Stimulated activated effector memory CD8-positive, alpha-beta T cell treated with anti-CD3 and anti-CD28 coated beads, Interleukin-12 subunit alpha, Interleukin-12 subunit beta, amount 100 ng/mL, for 72 hours (primary cell): ENCODE data around the gene EGFR.

Experiments used
- ATAC-seq: fragments of 150-1000 bp; cut with Tn5 transposase; 2 replicates; pipeline ENCODE4 v1.10.0; 2021
- DNase-seq, 2 donors: peaks; one replicate each; pipeline ENCODE4 v3.0.0; 2021 to 2022; ENCODE audit warnings: low spot score in 2 of 2
- H3K27ac Mint-ChIP-seq: one replicate; pipeline ENCODE4 v1.8.0; 2022; ENCODE audit warnings: mild to moderate bottlenecking, mixed read lengths
- H3K36me3 Mint-ChIP-seq: one replicate; pipeline ENCODE4 v1.8.0; 2022; ENCODE audit warnings: mild to moderate bottlenecking, mixed read lengths
- H3K4me1 Mint-ChIP-seq: one replicate; pipeline ENCODE4 v1.8.0; 2022; ENCODE audit warnings: mixed read lengths
- H3K4me3 Mint-ChIP-seq: one replicate; pipeline ENCODE4 v1.8.0; 2022; ENCODE audit warnings: mild to moderate bottlenecking, mixed read lengths
- H3K9me3 Mint-ChIP-seq: one replicate; pipeline ENCODE4 v1.8.0; 2022; ENCODE audit warnings: mixed read lengths

The EGFR gene

DNA sequence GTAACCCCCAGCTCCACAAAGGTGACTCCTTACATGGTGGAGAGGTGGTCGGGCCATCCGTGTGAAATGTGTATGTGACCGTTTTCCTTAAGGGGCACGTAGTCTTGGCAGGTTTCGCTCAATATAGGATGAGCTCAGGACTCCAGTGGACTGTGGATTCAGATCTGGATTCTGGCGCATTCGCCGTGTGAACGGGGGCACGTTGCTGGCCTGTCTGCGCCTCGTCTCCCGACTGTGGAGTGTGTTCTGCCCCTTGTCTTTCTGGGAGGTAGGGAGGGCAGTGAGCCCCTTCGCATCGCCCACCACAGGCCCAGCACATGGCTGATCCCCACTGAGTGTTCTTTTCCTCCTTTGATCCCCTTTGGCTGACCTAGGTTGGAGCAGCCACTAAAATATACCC is 165.1 kb downstream of the EGFR start:
- no peak for ATAC-seq
- Mint-ChIP-seq H3K9me3 (no peaks in the 10 kb centered on the region), H3K4me3 (no peak overlapping the region), H3K36me3 (no peaks in the 10 kb centered on the region), H3K4me1 (peaks cover 23% of the 10 kb centered on the region), H3K27ac (no peak overlapping the region)
- DNase-seq, result no peak

DNA sequence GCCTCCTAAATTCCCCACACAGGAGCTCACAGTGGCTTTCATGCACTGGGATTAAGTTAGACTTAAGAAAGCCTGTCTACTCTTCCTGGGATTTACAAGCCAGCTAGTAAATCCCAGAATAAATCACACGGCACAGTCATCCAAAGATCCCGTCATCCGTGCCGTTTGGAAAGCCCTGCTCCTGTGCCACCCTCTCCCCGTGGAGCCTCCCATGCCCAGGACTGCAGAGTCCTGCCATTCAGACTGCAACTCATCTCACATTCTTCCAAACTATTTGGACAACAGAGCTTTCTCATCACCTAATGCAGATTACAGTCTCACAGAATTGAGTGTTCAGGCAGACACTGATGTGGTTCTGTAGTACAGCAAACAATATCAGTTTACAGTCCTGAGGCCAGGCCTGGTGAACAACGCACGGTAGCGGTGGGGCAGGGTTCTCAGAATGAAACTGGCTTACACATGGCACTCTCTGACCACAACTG is 166.5 kb downstream of the EGFR start:
- Mint-ChIP-seq H3K9me3 (no peaks in the 10 kb centered on the region), H3K27ac (peak overlapping the region; percentile 37), H3K36me3 (no peaks in the 10 kb centered on the region), H3K4me1 (peaks cover 23% of the 10 kb centered on the region), H3K4me3 (peak overlapping the region; percentile 50)
- DNase-seq, result no peak
- ATAC-seq, result peak; percentile 86

DNA sequence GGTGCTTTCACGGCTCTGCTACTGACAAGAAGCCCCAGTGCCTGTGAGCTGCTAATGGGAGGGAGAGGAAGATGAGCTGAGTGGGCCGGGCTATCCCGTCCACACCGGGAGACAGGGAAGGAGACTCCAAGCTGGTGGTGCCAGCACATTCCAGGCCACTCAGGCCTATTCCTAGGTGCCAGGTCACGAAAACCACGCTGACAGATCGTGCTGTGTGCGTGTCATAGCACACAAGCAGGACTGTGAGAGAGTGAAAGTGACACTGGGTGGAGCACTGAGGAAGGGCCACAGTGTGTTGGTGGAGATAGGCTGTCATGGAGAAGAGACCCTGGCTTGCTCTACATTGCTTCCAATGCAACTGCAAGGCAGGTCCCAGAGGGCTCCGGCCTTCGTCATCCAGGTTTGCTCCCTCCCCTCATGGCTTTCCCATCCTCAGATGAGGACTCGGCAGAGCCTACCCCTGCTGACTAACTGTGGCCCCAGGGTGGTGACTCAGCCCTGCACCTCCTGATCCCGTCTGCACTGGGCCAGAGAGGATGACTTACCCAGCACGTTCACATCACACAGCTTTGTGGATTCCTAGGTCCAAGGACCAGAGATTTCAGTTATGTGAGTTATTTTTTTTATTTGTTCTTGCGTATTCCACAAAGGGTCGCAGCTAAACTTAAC is 167.3 kb downstream of the EGFR start:
- Mint-ChIP-seq H3K36me3 (no peaks in the 10 kb centered on the region), H3K4me1 (peaks cover 23% of the 10 kb centered on the region), H3K9me3 (no peaks in the 10 kb centered on the region), H3K27ac (no peak overlapping the region), H3K4me3 (peak overlapping the region; percentile 50)
- DNase-seq (no peak), ATAC-seq (peak; percentile 78)

DNA sequence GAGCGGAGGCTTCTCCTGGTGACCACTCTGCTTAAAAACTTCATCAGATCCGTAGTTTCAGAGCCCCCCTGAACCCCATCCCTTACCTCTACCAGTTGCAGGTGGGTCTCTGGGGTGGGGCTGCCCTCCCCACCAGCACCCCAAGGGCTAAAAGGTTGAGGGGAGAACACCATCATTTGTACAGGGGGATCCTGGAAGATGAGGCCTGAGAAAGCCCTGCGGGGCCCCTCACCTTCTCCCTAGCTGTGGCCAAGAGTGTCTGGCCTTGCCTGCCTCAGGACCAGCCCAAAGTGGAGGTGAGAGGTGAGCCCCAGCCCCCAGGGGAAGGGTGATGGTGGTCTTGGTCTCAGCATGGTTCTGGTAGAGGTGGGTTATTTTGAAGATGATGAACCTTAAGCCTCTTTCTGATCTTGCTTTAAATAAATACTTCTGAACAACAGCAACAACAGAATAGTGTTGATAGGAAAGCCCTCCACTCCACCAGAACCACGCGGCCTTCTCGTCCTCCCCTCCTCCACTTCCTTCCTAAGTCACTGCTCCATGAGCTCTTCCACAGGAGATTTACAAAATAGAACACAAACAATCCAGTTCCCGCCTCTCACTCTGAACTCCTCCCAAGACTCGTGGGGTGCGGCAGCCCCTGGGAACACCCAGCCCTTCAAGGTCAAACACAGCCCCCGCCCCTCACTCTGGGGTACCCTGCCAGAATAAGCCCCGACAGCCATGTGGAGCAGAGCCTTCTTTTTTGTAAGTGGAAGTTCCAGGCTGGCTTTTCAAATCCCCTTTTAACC is 169.1 kb downstream of the EGFR start:
- ATAC-seq, result no peak
- Mint-ChIP-seq H3K36me3 (no peaks in the 10 kb centered on the region), H3K9me3 (no peaks in the 10 kb centered on the region), H3K27ac (no peak overlapping the region), H3K4me1 (peaks cover 23% of the 10 kb centered on the region), H3K4me3 (no peak overlapping the region)
- DNase-seq, result no peak

DNA sequence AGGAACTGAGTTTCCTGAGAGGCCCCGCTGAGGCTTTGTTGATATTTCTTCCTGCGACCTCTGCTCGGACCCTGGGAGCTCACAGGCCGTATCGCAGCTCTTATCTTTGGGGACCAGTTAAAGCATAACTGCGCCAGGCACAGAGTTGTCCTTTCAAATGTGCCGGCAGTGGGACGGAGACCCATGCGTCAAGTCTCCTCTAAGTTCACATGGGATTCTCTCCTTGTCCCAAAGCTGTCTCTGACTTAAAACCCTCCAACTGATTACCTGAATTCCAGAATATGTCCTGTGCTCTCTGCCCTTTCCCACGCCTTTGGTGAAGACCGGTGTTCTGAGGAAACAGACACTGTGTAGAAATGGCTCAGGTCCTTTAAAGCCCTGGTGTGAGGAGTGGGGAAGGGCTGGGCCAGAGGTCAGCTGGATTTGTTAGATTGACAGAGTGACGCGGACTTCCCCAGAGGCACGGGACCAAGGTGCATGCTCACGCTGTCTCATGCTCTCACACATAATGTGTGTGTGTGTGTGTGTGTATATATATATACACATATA is 169.8 kb downstream of the EGFR start:
- DNase-seq, result no peak
- Mint-ChIP-seq H3K27ac (no peak overlapping the region), H3K4me1 (peaks cover 23% of the 10 kb centered on the region), H3K36me3 (no peaks in the 10 kb centered on the region), H3K4me3 (no peak overlapping the region), H3K9me3 (no peaks in the 10 kb centered on the region)
- no peak for ATAC-seq

DNA sequence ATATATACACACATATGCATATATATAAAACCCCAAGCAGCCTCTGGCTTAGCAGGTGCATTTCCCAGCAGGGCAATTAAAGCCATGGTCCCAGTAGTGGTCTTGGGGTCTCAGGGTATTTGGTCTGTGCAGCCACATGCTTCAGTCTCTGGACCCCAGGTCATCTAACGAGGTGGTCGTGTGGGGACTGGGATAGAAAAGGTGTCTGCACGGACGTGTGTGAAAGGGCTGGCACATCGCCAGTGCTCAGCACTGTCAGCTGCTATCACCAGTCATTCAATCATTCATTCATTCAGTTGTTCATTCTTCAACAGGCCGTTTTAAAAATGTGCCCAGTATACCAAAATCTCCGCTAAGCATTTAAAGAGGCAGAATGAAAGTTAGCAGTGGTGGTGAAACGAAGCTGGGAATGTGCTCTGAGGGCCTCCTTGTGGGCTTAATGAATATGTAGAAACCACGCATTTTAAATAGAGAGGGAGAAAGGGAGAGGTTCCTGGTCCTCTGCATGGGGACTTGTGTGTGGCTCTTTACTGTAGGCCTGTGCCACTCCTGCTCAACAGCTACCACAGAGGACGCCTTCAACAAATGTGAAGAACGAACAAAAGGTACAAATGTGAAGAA is 170.4 kb downstream of the EGFR start:
- no peak for ATAC-seq
- H3K27ac Mint-ChIP-seq, result no peak overlapping the region
- no peaks in the 10 kb centered on the region for H3K9me3 Mint-ChIP-seq
- H3K4me1 Mint-ChIP-seq, result peaks cover 23% of the 10 kb centered on the region
- H3K36me3 Mint-ChIP-seq, result no peaks in the 10 kb centered on the region
- DNase-seq, result no peak
- H3K4me3 Mint-ChIP-seq, result no peak overlapping the region

DNA sequence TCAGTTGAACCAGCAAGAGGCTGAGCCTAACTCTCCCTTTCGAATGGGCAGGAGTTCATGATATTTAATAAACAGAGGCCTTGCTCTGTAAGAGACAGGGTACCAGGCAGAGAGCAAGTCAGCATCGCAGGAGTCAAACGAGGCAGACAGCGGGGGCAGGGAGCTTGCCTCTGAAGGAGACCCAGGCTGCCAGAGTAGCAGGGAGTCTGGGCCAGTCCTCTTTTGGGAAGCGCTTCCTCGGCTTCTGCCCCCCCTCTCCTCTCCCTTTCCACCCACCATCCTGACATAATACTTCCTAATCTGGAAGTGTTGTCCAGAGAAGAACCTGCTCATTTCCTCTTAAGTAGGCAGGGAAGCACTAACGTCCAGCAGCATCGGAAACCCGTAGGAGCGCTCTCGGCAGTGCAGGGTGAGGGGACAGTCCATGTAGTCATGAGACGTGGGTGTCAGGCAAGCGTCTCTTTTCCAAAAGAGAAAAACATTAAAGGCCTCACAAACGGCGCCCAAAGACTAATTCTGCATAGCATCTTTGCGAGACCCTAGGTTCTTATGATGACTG is 171.1 kb downstream of the EGFR start:
- no peak overlapping the region for H3K4me3 Mint-ChIP-seq
- ATAC-seq, result no peak
- H3K36me3 Mint-ChIP-seq, result no peaks in the 10 kb centered on the region

DNA sequence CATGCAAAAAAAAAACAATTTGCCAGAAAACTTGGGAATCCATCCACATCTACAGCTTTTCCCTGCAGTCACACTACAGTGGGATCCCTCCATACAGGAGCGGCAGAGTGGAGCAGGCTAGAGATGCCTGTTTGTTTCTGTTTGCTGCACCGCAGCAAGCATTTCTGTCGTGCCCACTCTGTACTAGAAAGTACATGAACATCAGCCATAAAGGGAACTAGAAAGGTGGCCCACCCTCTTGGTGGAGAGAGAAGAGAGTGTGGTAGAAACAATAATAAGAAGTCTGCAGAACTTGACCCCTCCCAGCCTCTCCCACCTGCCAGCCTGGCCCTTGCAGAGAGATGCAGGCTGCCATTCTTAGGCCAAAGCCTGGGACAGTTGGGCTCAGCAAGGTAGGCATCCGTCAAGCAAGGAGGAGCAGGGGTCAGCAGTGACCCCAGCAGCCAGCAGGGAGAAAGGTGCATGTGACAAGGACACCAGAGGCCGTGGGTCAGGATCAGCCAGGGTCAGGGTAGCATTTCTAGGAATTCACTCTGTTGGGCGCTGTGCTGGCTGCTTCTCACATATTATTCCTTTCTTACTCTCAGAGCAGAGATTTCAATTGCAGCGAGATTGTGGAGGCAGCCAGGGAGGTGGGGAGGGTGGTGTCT is 171.8 kb downstream of the EGFR start:
- no peak for DNase-seq
- no peaks in the 10 kb centered on the region for H3K9me3 Mint-ChIP-seq
- no peak overlapping the region for H3K27ac Mint-ChIP-seq
- H3K4me1 Mint-ChIP-seq, result peaks cover 21% of the 10 kb centered on the region
- ATAC-seq, result no peak
- H3K36me3 Mint-ChIP-seq, result no peaks in the 10 kb centered on the region
- no peak overlapping the region for H3K4me3 Mint-ChIP-seq

More for the DNA sequence above, 171.1 kb downstream of the EGFR start:
- no peak overlapping the region for H3K27ac Mint-ChIP-seq
- DNase-seq, result no peak
- no peaks in the 10 kb centered on the region for H3K9me3 Mint-ChIP-seq
- H3K4me1 Mint-ChIP-seq, result peaks cover 27% of the 10 kb centered on the region

DNA sequence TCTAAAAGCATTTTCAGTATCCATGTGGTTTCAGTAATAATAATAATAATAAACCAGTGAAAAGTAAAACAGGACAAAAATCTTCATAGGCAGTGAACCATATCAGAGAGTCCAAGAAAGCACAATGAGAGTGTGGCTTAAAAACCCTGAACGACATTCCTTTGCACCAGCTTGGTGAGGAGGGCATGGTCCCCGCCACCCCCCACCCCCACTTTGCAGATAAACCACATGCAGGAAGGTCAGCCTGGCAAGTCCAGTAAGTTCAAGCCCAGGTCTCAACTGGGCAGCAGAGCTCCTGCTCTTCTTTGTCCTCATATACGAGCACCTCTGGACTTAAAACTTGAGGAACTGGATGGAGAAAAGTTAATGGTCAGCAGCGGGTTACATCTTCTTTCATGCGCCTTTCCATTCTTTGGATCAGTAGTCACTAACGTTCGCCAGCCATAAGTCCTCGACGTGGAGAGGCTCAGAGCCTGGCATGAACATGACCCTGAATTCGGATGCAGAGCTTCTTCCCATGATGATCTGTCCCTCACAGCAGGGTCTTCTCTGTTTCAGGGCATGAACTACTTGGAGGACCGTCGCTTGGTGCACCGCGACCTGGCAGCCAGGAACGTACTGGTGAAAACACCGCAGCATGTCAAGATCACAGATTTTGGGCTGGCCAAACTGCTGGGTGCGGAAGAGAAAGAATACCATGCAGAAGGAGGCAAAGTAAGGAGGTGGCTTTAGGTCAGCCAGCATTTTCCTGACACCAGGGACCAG is 172.5 kb downstream of the EGFR start:
- DNase-seq, result no peak
- no peak overlapping the region for H3K27ac Mint-ChIP-seq
- H3K4me1 Mint-ChIP-seq, result peaks cover 14% of the 10 kb centered on the region
- ATAC-seq, result no peak
- H3K4me3 Mint-ChIP-seq, result no peak overlapping the region
- H3K36me3 Mint-ChIP-seq, result no peaks in the 10 kb centered on the region
- no peaks in the 10 kb centered on the region for H3K9me3 Mint-ChIP-seq

DNA sequence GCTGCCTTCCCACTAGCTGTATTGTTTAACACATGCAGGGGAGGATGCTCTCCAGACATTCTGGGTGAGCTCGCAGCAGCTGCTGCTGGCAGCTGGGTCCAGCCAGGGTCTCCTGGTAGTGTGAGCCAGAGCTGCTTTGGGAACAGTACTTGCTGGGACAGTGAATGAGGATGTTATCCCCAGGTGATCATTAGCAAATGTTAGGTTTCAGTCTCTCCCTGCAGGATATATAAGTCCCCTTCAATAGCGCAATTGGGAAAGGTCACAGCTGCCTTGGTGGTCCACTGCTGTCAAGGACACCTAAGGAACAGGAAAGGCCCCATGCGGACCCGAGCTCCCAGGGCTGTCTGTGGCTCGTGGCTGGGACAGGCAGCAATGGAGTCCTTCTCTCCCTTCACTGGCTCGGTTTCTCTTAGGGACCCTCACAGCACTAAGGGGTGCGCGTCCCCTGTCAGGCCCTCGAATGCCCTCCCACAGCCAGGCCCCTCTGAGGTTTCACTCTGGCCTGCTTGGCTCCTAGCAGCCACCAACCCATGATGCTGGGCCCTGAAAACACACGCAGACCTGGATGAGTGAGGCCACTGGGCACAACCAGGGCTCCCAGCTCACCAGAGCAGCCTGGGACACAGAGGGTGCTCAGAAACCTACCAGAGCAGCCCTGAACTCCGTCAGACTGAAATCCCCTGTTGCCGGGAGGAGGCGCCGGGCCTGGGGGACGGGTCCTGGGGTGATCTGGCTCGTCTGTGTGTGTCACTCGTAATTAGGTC is 173.3 kb downstream of the EGFR start:
- Mint-ChIP-seq H3K4me1 (peaks cover 10% of the 10 kb centered on the region), H3K4me3 (no peak overlapping the region), H3K36me3 (no peaks in the 10 kb centered on the region), H3K27ac (no peak overlapping the region), H3K9me3 (no peaks in the 10 kb centered on the region)
- DNase-seq, result no peak
- peak; percentile 31 for ATAC-seq

DNA sequence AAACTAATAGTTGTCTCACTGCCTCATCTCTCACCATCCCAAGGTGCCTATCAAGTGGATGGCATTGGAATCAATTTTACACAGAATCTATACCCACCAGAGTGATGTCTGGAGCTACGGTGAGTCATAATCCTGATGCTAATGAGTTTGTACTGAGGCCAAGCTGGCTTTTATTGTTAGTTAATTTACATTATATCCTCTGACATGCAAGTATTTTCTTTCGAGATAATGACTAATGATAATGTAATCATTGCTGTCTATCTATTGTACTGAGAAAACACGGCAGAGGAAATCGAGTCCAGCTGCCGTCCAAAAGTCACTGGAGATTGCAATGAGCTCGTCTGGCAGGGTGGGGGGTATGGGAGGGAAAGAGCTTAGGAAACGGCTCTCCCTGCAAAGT is 173.9 kb downstream of the EGFR start:
- DNase-seq (no peak), ATAC-seq (no peak)
- no peaks in the 10 kb centered on the region for H3K9me3 Mint-ChIP-seq

DNA sequence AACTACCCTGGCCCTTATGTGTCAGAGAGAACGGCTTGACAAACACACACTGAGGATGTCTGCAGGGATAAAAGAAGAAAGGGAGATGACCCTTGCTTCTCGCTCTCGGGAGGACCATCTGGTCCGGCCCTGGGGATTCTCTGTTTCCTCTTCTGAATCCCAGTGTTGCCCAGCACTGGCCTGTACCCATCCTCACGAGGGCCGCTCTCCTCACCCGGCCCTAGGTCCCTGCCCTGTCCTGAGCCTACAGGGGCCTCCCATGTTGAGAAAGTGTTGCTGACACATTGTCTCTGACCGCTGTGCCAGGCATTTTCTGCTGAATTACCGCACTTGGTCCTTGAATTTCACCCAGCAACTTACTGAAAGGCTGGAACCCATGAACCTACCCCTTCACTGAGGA is 174.4 kb downstream of the EGFR start:
- H3K27ac Mint-ChIP-seq, result no peak overlapping the region
- ATAC-seq (no peak), DNase-seq (no peak)
- no peaks in the 10 kb centered on the region for H3K9me3 Mint-ChIP-seq
- H3K4me3 Mint-ChIP-seq, result no peak overlapping the region
- H3K36me3 Mint-ChIP-seq, result no peaks in the 10 kb centered on the region
- H3K4me1 Mint-ChIP-seq, result peaks cover 6% of the 10 kb centered on the region

More for the DNA sequence above, 173.9 kb downstream of the EGFR start:
- no peak overlapping the region for H3K27ac Mint-ChIP-seq
- no peak overlapping the region for H3K4me3 Mint-ChIP-seq
- H3K36me3 Mint-ChIP-seq, result no peaks in the 10 kb centered on the region
- peaks cover 10% of the 10 kb centered on the region for H3K4me1 Mint-ChIP-seq

DNA sequence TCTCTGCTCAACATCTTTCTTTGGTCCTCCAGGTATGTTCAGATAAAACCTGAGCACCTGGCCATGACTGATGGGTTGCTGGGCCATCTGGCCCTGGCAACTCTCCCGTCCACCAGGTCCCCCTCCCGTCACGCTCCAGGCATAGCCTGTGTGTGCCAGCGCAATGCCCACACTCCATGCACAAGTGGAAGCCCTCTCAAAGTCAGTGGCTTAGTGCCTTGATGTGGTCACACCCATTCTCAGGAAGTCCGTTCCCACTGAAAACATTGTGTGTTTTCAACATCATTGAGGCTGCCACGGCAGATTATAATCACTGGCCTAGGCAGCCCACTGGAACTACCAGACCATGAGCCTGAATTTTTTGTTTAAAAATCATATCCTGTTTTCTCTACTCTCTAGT is 175.7 kb downstream of the EGFR start:
- Mint-ChIP-seq H3K4me1 (peaks cover 4% of the 10 kb centered on the region), H3K4me3 (no peak overlapping the region), H3K27ac (no peak overlapping the region), H3K9me3 (no peaks in the 10 kb centered on the region), H3K36me3 (no peaks in the 10 kb centered on the region)
- DNase-seq (no peak), ATAC-seq (no peak)
